ENCODE data around the gene SNED1. TPM values are rescaled to one million over a fixed set of nuclear protein-coding genes. Genes with fewer than 3 reads are reported as not detected.

Gene SNED1
- total RNA-seq, 1 experiment from 2014 or later: 3.2 TPM

DNA sequence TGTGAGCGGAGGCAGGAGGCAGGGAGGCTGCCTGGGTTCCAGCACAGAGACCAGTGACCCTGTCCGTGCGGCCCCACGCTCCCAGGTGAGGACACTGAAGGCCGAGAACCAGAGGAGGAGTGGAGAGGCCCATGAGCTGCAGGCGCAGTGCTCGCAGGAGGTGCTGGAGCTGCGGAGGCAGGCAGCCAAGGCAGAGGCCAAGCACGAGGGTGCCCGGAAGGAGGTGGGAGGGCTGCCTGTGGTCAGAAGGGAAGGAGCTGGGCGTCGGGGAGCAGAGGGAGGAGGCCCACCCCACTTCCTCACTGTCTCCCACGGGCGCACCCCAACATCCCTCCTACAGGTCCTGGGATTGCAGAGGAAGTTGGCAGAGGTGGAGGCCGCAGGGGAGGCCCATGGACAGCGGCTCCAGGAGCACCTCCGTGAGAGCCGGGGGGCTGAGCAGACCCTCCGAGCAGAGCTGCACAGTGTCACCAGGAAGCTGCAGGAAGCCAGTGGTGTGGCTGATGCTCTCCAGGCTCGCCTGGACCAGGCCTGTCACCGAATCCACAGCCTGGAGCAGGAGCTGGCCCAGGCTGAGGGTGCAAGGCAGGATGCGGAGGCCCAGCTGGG lies 33.0 kb upstream of the SNED1 start:
- H3K4me1 Mint-ChIP-seq: peaks cover 5% of the 10 kb centered on the region; the same call in 1 of the 2 replicates
- no peaks in the 10 kb centered on the region for H3K9me3 Mint-ChIP-seq
- H3K27ac Mint-ChIP-seq: no peak overlapping the region
- CTCF ChIA-PET: interaction anchor here (0.5 to 2.4 kb wide), 5 partner anchors 18 to 254 kb away, joined by 3 to 11 read pairs (median 4); no protein-coding TSS in a partner anchor
- ATAC-seq (no peak), DNase-seq (ENCODE audit: low spot score) (no peak)
- POLR2A ChIA-PET: no interaction called here
- TF ChIP-seq CBFB (CRISPR knock-in tag; IDR thresholded peaks at IDR 0.05; ENCODE audit: low read depth): no peak
- TF ChIP-seq PREB (CRISPR knock-in tag; IDR thresholded peaks at IDR 0.05; ENCODE audit: borderline replicate concordance): no peak
- TF ChIP-seq, protein P1, sequence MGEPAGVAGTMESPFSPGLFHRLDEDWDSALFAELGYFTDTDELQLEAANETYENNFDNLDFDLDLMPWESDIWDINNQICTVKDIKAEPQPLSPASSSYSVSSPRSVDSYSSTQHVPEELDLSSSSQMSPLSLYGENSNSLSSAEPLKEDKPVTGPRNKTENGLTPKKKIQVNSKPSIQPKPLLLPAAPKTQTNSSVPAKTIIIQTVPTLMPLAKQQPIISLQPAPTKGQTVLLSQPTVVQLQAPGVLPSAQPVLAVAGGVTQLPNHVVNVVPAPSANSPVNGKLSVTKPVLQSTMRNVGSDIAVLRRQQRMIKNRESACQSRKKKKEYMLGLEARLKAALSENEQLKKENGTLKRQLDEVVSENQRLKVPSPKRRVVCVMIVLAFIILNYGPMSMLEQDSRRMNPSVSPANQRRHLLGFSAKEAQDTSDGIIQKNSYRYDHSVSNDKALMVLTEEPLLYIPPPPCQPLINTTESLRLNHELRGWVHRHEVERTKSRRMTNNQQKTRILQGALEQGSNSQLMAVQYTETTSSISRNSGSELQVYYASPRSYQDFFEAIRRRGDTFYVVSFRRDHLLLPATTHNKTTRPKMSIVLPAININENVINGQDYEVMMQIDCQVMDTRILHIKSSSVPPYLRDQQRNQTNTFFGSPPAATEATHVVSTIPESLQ (CRISPR knock-in tag; IDR thresholded peaks at IDR 0.05): no peak
- TF ChIP-seq ZNF416 (CRISPR knock-in tag; IDR thresholded peaks at IDR 0.05): no peak
- no peak for TF ChIP-seq ZNF671 (CRISPR knock-in tag; IDR thresholded peaks at IDR 0.05)
- no peak for TF ChIP-seq SOX15 (CRISPR knock-in tag; IDR thresholded peaks at IDR 0.05)
- TF ChIP-seq KAT7 (CRISPR knock-in tag; IDR thresholded peaks at IDR 0.05; ENCODE audit: borderline replicate concordance): no peak
- no peak for TF ChIP-seq PRRX2 (CRISPR knock-in tag; IDR thresholded peaks at IDR 0.05)
- TF ChIP-seq, protein P2, sequence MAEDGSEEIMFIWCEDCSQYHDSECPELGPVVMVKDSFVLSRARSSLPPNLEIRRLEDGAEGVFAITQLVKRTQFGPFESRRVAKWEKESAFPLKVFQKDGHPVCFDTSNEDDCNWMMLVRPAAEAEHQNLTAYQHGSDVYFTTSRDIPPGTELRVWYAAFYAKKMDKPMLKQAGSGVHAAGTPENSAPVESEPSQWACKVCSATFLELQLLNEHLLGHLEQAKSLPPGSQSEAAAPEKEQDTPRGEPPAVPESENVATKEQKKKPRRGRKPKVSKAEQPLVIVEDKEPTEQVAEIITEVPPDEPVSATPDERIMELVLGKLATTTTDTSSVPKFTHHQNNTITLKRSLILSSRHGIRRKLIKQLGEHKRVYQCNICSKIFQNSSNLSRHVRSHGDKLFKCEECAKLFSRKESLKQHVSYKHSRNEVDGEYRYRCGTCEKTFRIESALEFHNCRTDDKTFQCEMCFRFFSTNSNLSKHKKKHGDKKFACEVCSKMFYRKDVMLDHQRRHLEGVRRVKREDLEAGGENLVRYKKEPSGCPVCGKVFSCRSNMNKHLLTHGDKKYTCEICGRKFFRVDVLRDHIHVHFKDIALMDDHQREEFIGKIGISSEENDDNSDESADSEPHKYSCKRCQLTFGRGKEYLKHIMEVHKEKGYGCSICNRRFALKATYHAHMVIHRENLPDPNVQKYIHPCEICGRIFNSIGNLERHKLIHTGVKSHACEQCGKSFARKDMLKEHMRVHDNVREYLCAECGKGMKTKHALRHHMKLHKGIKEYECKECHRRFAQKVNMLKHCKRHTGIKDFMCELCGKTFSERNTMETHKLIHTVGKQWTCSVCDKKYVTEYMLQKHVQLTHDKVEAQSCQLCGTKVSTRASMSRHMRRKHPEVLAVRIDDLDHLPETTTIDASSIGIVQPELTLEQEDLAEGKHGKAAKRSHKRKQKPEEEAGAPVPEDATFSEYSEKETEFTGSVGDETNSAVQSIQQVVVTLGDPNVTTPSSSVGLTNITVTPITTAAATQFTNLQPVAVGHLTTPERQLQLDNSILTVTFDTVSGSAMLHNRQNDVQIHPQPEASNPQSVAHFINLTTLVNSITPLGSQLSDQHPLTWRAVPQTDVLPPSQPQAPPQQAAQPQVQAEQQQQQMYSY (CRISPR knock-in tag; IDR thresholded peaks at IDR 0.05): no peak
- TF ChIP-seq GABPB1 (CRISPR knock-in tag; IDR thresholded peaks at IDR 0.05): no peak
- no peak for TF ChIP-seq EMX1 (CRISPR knock-in tag; IDR thresholded peaks at IDR 0.05)
- no peak for TF ChIP-seq ATF1 (CRISPR knock-in tag; IDR thresholded peaks at IDR 0.05)
- no peak for TF ChIP-seq NR2C2 (CRISPR knock-in tag; IDR thresholded peaks at IDR 0.05)
- TF ChIP-seq ZBTB21 (CRISPR knock-in tag; IDR thresholded peaks at IDR 0.05; ENCODE audit: borderline replicate concordance): no peak
- no peaks in the 10 kb centered on the region for H3K36me3 Mint-ChIP-seq
- no peak overlapping the region for H3K4me3 Mint-ChIP-seq
- no peaks in the 10 kb centered on the region for H3K27me3 Mint-ChIP-seq (ENCODE audit: low read depth)

DNA sequence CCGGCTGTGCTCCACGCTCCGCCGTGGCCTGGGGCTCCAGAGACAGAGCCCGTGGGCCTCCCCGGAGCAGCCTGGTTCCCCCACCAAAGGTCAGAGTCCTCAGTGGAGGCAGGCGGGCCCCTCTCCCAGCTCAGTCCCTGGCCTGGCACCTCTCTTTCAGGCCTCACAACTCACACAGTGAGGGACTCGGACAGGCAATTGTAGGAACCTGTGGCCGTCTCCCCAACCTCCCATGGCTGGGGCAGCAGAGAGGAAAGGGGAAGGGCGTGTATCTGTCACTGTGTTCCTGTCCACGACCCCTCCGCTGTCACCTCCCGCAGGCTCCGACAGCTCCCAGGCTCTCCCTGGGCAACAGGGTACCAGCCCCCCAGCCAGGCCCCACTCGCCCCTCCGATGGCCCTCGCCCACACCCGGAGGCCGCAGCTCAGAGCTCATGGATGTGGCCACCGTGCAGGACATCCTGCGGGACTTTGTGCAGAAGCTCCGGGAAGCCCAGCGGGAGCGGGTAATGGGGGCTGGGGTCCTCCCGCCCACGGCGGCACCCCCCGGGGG lies 32.4 kb upstream of the SNED1 start:
- POLR2A ChIA-PET: no interaction called here
- peaks cover 3% of the 10 kb centered on the region; the same call in 1 of the 2 replicates for H3K4me1 Mint-ChIP-seq
- CTCF ChIA-PET: interaction anchor here (0.5 to 2.4 kb wide), 6 partner anchors 17 to 253 kb away, joined by 3 to 11 read pairs (median 4); no protein-coding TSS in a partner anchor
- H3K27me3 Mint-ChIP-seq (ENCODE audit: low read depth): no peaks in the 10 kb centered on the region
- no peak for DNase-seq (ENCODE audit: low spot score)
- H3K9me3 Mint-ChIP-seq: no peaks in the 10 kb centered on the region
- no peak overlapping the region for H3K27ac Mint-ChIP-seq
- no peak for ATAC-seq
- H3K4me3 Mint-ChIP-seq: no peak overlapping the region
- H3K36me3 Mint-ChIP-seq: no peaks in the 10 kb centered on the region
- TF ChIP-seq, protein P3, sequence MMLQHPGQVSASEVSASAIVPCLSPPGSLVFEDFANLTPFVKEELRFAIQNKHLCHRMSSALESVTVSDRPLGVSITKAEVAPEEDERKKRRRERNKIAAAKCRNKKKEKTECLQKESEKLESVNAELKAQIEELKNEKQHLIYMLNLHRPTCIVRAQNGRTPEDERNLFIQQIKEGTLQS (CRISPR knock-in tag; conservative IDR thresholded peaks at IDR 0.05): no peak
- TF ChIP-seq TP53 (CRISPR knock-in tag; IDR thresholded peaks at IDR 0.05): no peak
- TF ChIP-seq ZBTB21 (CRISPR knock-in tag; IDR thresholded peaks at IDR 0.05; ENCODE audit: borderline replicate concordance): no peak
- no peak for TF ChIP-seq TEAD1 (CRISPR knock-in tag; IDR thresholded peaks at IDR 0.05)
- no peak for TF ChIP-seq JAZF1 (CRISPR knock-in tag; IDR thresholded peaks at IDR 0.05)
- TF ChIP-seq, protein P4, sequence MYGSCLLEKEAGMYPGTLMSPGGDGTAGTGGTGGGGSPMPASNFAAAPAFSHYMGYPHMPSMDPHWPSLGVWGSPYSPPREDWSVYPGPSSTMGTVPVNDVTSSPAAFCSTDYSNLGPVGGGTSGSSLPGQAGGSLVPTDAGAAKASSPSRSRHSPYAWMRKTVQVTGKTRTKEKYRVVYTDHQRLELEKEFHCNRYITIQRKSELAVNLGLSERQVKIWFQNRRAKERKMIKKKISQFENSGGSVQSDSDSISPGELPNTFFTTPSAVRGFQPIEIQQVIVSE (CRISPR knock-in tag; IDR thresholded peaks at IDR 0.05; ENCODE audit: borderline replicate concordance): no peak
- no peak for TF ChIP-seq FOXP4 (CRISPR knock-in tag; IDR thresholded peaks at IDR 0.05)
- TF ChIP-seq ZNF423 (CRISPR knock-in tag; IDR thresholded peaks at IDR 0.05): no peak
- no peak for TF ChIP-seq ZNF512 (CRISPR knock-in tag; IDR thresholded peaks at IDR 0.05; ENCODE audit: borderline replicate concordance)
